ENCODE results near the gene SCARB2.

SCARB2 gene

GRCh38 chr4:76252271-76252653 lies 38.6 kb upstream of the SCARB2 start:
- Histone ChIP-seq H3K9me3 (ENCODE audit: insufficient read depth, low read depth, low read length) (no peaks in the 10 kb centered on the region), H3K4me3 (ENCODE audit: low read length, poor library complexity, severe bottlenecking) (no peak overlapping the region), H3K9me2 (replicated peaks; ENCODE audit: low read depth, low read length) (no peaks in the 10 kb centered on the region), H3K4me2 (ENCODE audit: low read depth, low read length, poor library complexity, severe bottlenecking) (peak overlapping the region; percentile 91), H3K27me3 (ENCODE audit: insufficient read depth, low read length, poor library complexity, severe bottlenecking) (peaks cover 5% of the 10 kb centered on the region), H3K36me3 (ENCODE audit: insufficient read depth, low read length) (no peaks in the 10 kb centered on the region), H2AFZ (ENCODE audit: low read length) (peak overlapping the region; percentile 88), H3K79me2 (ENCODE audit: insufficient read depth, low read length) (no peaks in the 10 kb centered on the region), H3F3A (ENCODE audit: low read depth) (no peaks in the 10 kb centered on the region), H3K9ac (ENCODE audit: low read depth, low read length, poor library complexity, severe bottlenecking) (no peak overlapping the region), H3K4me1 (ENCODE audit: insufficient read depth, low read length, poor library complexity, severe bottlenecking) (peaks cover 9% of the 10 kb centered on the region), H4K20me1 (ENCODE audit: insufficient read depth, low read length, poor library complexity, severe bottlenecking) (no peaks in the 10 kb centered on the region)
- no peak for TF ChIP-seq CTCF (conservative IDR thresholded peaks at IDR 0.05; ENCODE audit: low read length)
- TF ChIP-seq EZH2phosphoT487 (IDR thresholded peaks at IDR 0.05; ENCODE audit: borderline replicate concordance): no peak

DNA sequence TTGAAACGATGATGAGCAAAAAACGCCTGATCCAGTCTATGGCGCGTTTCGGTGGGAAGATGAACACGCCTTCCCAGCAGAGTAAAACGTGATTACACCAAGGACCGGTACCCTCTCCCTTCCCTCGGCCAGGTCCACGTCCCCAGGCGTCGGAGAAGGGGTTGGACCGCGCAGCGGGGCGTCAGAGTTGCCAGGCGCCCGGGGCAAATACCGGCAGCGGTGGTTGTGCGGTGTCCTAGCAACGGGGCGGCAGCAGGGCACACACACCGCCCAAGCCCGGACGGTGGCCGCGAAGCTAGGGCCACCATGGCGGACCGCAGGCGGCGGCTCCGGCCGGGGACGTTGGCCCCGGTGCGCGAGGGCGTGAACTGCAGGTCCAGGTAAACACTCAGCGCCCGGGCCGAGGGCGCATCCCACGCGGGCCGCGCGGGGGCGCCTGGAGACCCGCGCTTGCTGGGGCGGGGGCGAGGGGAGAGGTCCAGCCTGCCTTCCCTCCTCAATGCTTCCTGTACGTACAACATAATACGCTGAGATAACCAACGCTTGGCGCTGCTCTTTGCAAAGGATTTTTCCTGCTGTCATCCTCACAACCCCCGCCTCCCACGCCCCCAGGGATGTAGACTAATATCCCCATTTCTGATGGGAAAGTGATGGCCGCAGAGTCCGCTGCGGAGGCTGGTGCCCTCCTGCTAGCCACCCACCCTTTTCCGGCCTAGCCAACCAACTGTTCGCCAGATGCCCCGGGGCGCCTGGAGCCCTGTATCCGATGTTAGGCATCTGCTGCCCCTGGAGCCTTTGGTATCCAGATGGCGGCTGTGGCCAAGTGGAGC lies 38.0 kb upstream of the SCARB2 start, which contains the start of gene FAM47E:
Gene FAM47E (plus strand): TSS at position 281 of the 830 bp plus-strand sequence. CDS start 26 bp downstream, at position 307.
- H3K79me2 ChIP-seq (ENCODE audit: insufficient read depth, low read length): no peaks in the 10 kb centered on the region
- H2AFZ ChIP-seq (ENCODE audit: low read length): peak within 1 kb of the TSS; percentile 88
- TF ChIP-seq EZH2phosphoT487 (IDR thresholded peaks at IDR 0.05; ENCODE audit: borderline replicate concordance): no peak
- peak; percentile 62 for TF ChIP-seq CTCF (conservative IDR thresholded peaks at IDR 0.05; ENCODE audit: low read length)
- H3K27me3 ChIP-seq (ENCODE audit: insufficient read depth, low read length, poor library complexity, severe bottlenecking): peaks cover 5% of the 10 kb centered on the region
- H3K4me2 ChIP-seq (ENCODE audit: low read depth, low read length, poor library complexity, severe bottlenecking): peak within 1 kb of the TSS; percentile 91
- no peaks in the 10 kb centered on the region for H3K9me3 ChIP-seq (ENCODE audit: insufficient read depth, low read depth, low read length)
- H3K9ac ChIP-seq (ENCODE audit: low read depth, low read length, poor library complexity, severe bottlenecking): peak within 1 kb of the TSS; percentile 46
- no peaks in the 10 kb centered on the region for H4K20me1 ChIP-seq (ENCODE audit: insufficient read depth, low read length, poor library complexity, severe bottlenecking)
- H3K4me1 ChIP-seq (ENCODE audit: insufficient read depth, low read length, poor library complexity, severe bottlenecking): peaks cover 9% of the 10 kb centered on the region
- no peaks in the 10 kb centered on the region for H3K9me2 ChIP-seq (replicated peaks; ENCODE audit: low read depth, low read length)
- H3K36me3 ChIP-seq (ENCODE audit: insufficient read depth, low read length): no peaks in the 10 kb centered on the region
- peak within 1 kb of the TSS; percentile 73 for H3K4me3 ChIP-seq (ENCODE audit: low read length, poor library complexity, severe bottlenecking)
- H3F3A ChIP-seq (ENCODE audit: low read depth): no peaks in the 10 kb centered on the region

- Histone ChIP-seq H3K4me1 (ENCODE audit: insufficient read depth, low read length, poor library complexity, severe bottlenecking) (peaks cover 9% of the 10 kb centered on the region), H3K79me2 (ENCODE audit: insufficient read depth, low read length) (no peaks in the 10 kb centered on the region), H3K9me2 (replicated peaks; ENCODE audit: low read depth, low read length) (no peaks in the 10 kb centered on the region), H3K27me3 (ENCODE audit: insufficient read depth, low read length, poor library complexity, severe bottlenecking) (peaks cover 5% of the 10 kb centered on the region), H3K4me2 (ENCODE audit: low read depth, low read length, poor library complexity, severe bottlenecking) (peak overlapping the region; percentile 91), H4K20me1 (ENCODE audit: insufficient read depth, low read length, poor library complexity, severe bottlenecking) (no peaks in the 10 kb centered on the region), H3K4me3 (ENCODE audit: low read length, poor library complexity, severe bottlenecking) (peak overlapping the region; percentile 73), H3F3A (ENCODE audit: low read depth) (no peaks in the 10 kb centered on the region), H3K9me3 (ENCODE audit: insufficient read depth, low read depth, low read length) (no peaks in the 10 kb centered on the region), H3K36me3 (ENCODE audit: insufficient read depth, low read length) (no peaks in the 10 kb centered on the region), H2AFZ (ENCODE audit: low read length) (peak overlapping the region; percentile 88), H3K9ac (ENCODE audit: low read depth, low read length, poor library complexity, severe bottlenecking) (peak overlapping the region; percentile 46)
- no peak for TF ChIP-seq EZH2phosphoT487 (IDR thresholded peaks at IDR 0.05; ENCODE audit: borderline replicate concordance)
- no peak for TF ChIP-seq CTCF (conservative IDR thresholded peaks at IDR 0.05; ENCODE audit: low read length)
Observed at GRCh38 chr4:76250962-76251361, 37.3 kb upstream of the SCARB2 start.

Data from Loucy (cell line).